Body of pancreas (tissue), 4 donors: Measurements from ENCODE around the gene IL19. TPM values are rescaled to one million over a fixed set of nuclear protein-coding genes. Genes with fewer than 3 reads are reported as not detected.

Source experiments
- ATAC-seq: fragments of 150-250 bp; one replicate; pipeline ENCODE4 v1.9.1; 2016
- DNase-seq, 4 donors: peaks; one replicate each; pipeline ENCODE4 v3.0.0-alpha.2; 2019
- H3K27ac ChIP-seq, 4 donors: fragments of 200-600 bp; sonication (generic); 1 replicate in 3 of 4; 2 replicates in 1 of 4; pipeline versions ENCODE4 v1.5.1 to v1.6.1; 2016 to 2019; ENCODE audit warnings: mild to moderate bottlenecking in 1 of 4, mixed read lengths in 1 of 4, moderate library complexity in 1 of 4
- H3K27me3 ChIP-seq, 2 donors: fragments of 200-600 bp; sonication (generic); one replicate each; pipeline ENCODE4 v1.6.0; 2016; ENCODE audit warnings: mild to moderate bottlenecking in 1 of 2
- H3K36me3 ChIP-seq, 2 donors: fragments of 200-600 bp; sonication (generic); replicated peaks in 1 of 2; 2 replicates each; pipeline ENCODE4 v1.5.1; 2016; ENCODE audit warnings: low read depth in 2 of 2; ENCODE audit not compliant: insufficient read depth in 1 of 2
- H3K4me1 ChIP-seq: fragments of 200-600 bp; sonication (generic); one replicate; pipeline ENCODE4 v1.6.0; 2016
- H3K4me3 ChIP-seq, 2 donors: fragments of 200-600 bp; sonication (generic); 1 replicate in 1 of 2; 2 replicates in 1 of 2; pipeline ENCODE4 v1.5.1; 2016 to 2019
- H3K9me3 ChIP-seq, 3 donors: fragments of 200-600 bp; sonication (generic); 1 replicate in 2 of 3; 2 replicates in 1 of 3; pipeline ENCODE4 v1.5.1; 2016
- CTCF ChIP-seq, 7 experiments: fragments of 450-650 bp in 4 of 7; fragments of 200-600 bp in 3 of 7; sonication (generic) in 3 of 7; IDR thresholded peaks; one replicate each; pipeline ENCODE4 v1.5.1; 2016 to 2019; ENCODE audit warnings: antibody characterized with exemption in 7 of 7
- POLR2A ChIP-seq, 3 donors: fragments of 450-650 bp; IDR thresholded peaks; one replicate each; pipeline ENCODE4 v1.6.1; 2016; ENCODE audit warnings: antibody characterized with exemption in 3 of 3, mild to moderate bottlenecking in 2 of 3
- WGBS, 2 donors: methylation state at CpG; one replicate each; pipeline ENCODE4 v1.1.5; 2017; 5-methylcytosine and 5-hydroxymethylcytosine counted together
- intact Hi-C: fragments of 100-400 bp; cut with DNase I; formaldehyde crosslinking; loops from one replicate; pipeline ENCODE4 v1.15.1; 2023
- total RNA-seq, 2 donors: library from RNA; depleted of rRNA; stranded (reverse); fragments of >200 nt; gene quantifications; one replicate each; pipeline ENCODE4 v1.1.0, GENCODE V29; 2016

The IL19 gene
- total RNA-seq, 2 donors from 2014 or later: not detected

- H3K27me3 ChIP-seq: no peaks in the 10 kb centered on the region
- ATAC-seq (no peak), DNase-seq (no peak)
- TF ChIP-seq CTCF (IDR thresholded peaks at IDR 0.05): no peak
- no peak for TF ChIP-seq POLR2A (IDR thresholded peaks at IDR 0.05)
- H3K4me3 ChIP-seq: no peak overlapping the region
- H3K4me1 ChIP-seq: no peaks in the 10 kb centered on the region
- H3K27ac ChIP-seq: no peak overlapping the region
- WGBS, 2 donors: 65 to 67% methylated on average over 3 to 4 of the region's 4 CpGs
- no peaks in the 10 kb centered on the region for H3K36me3 ChIP-seq
- intact Hi-C loops: no loop called here
- H3K9me3 ChIP-seq: no peaks in the 10 kb centered on the region
Measured at GRCh38 chr1:206744683-206745082, 25.9 kb upstream of the IL19 start.

GRCh38 chr1:206745301-206745700 lies 25.3 kb upstream of the IL19 start:
- Histone ChIP-seq H3K27ac (no peak overlapping the region), H3K27me3 (no peaks in the 10 kb centered on the region), H3K4me3 (no peak overlapping the region), H3K36me3 (no peaks in the 10 kb centered on the region), H3K9me3 (no peaks in the 10 kb centered on the region), H3K4me1 (no peaks in the 10 kb centered on the region)
- TF ChIP-seq CTCF (IDR thresholded peaks at IDR 0.05): no peak
- no peak for TF ChIP-seq POLR2A (IDR thresholded peaks at IDR 0.05)
- DNase-seq (no peak), ATAC-seq (no peak)
- 91 to 98% methylated on average over 1 of the region's 1 CpG for WGBS, 2 donors
- intact Hi-C loops: no loop called here

GRCh38 chr1:206748348-206749030 lies 22.1 kb upstream of the IL19 start:
- ATAC-seq (no peak), DNase-seq (no peak)
- Histone ChIP-seq H3K36me3 (no peaks in the 10 kb centered on the region), H3K9me3 (no peaks in the 10 kb centered on the region), H3K27me3 (no peaks in the 10 kb centered on the region), H3K4me3 (no peak overlapping the region), H3K4me1 (no peaks in the 10 kb centered on the region), H3K27ac (no peak overlapping the region)
- TF ChIP-seq POLR2A (IDR thresholded peaks at IDR 0.05) (no peak), CTCF (IDR thresholded peaks at IDR 0.05) (no peak)
- intact Hi-C loops: no loop called here
- 40 to 54% methylated on average over 3 of the region's 3 CpGs for WGBS, 2 donors

- TF ChIP-seq POLR2A (IDR thresholded peaks at IDR 0.05): no peak
- no peak for TF ChIP-seq CTCF (IDR thresholded peaks at IDR 0.05)
- no peaks in the 10 kb centered on the region for H3K27me3 ChIP-seq
- H3K36me3 ChIP-seq: no peaks in the 10 kb centered on the region
- H3K27ac ChIP-seq: no peak overlapping the region
- no peak overlapping the region for H3K4me3 ChIP-seq
- intact Hi-C loops: no loop called here
- 51 to 52% methylated on average over 5 of the region's 5 CpGs for WGBS, 2 donors
- H3K4me1 ChIP-seq: no peaks in the 10 kb centered on the region
- no peaks in the 10 kb centered on the region for H3K9me3 ChIP-seq
- ATAC-seq (no peak), DNase-seq (no peak)
Measured at GRCh38 chr1:206751891-206752290, 18.7 kb upstream of the IL19 start.

GRCh38 chr1:206752481-206752880 lies 18.1 kb upstream of the IL19 start:
- 82 to 84% methylated on average over 2 of the region's 2 CpGs for WGBS, 2 donors
- Histone ChIP-seq H3K9me3 (no peaks in the 10 kb centered on the region), H3K4me1 (no peaks in the 10 kb centered on the region), H3K27ac (no peak overlapping the region), H3K36me3 (no peaks in the 10 kb centered on the region), H3K27me3 (no peaks in the 10 kb centered on the region), H3K4me3 (no peak overlapping the region)
- TF ChIP-seq POLR2A (IDR thresholded peaks at IDR 0.05) (no peak), CTCF (IDR thresholded peaks at IDR 0.05) (no peak)
- intact Hi-C loops: no loop called here
- no peak for DNase-seq
- ATAC-seq: no peak
